ENCODE results near the gene TRAPPC4.

DNA sequence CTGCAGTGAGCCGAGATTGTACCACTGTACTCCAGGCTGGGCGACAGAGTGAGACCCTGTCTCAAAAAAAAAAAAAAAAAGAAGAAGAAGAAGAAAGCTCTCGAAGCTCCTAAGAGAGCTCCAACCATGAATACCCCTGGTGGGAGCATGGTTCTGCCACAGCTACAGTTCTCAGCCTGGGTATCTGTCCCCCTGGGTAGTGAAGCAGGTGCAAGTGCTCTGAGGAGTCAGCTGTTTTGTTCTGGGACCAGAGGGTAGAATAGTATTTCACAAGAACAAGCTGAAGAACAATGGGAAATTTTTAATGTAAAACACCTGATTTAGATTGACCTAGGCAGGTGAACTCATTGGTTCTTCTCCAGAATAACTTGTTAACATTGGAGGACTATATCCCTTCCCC is 42.7 kb downstream of the TRAPPC4 start:
- TF ChIP-seq EZH2 (IDR thresholded peaks at IDR 0.05; ENCODE audit: insufficient read depth, poor library complexity, severe bottlenecking): no peak
- no peak for TF ChIP-seq EZH2phosphoT487 (IDR thresholded peaks at IDR 0.05; ENCODE audit: insufficient read depth, low read depth)
